HEK293 (cell line): ENCODE data around the gene HOXD9.

ENCODE experiments used
- EGR2 ChIP-seq: fragments of 450-650 bp; formaldehyde crosslinking; IDR thresholded peaks from 2 replicates; pipeline ENCODE4 v1.5.1; 2016; ENCODE audit warnings: low read depth, missing biosample characterization, missing genetic modification characterization
- OSR2 ChIP-seq: fragments of 450-650 bp; formaldehyde crosslinking; IDR thresholded peaks from 2 replicates; pipeline ENCODE4 v1.5.1; 2016; ENCODE audit warnings: missing biosample characterization, missing genetic modification characterization
- TRIM28 ChIP-seq: IDR thresholded peaks from 2 replicates; pipeline ENCODE4 v1.6.1; 2011; ENCODE audit warnings: low read length, control low read depth, borderline replicate concordance
- WT1 ChIP-seq: fragments of 450-650 bp; formaldehyde crosslinking; IDR thresholded peaks from 2 replicates; pipeline ENCODE4 v1.5.1; 2016; ENCODE audit warnings: missing biosample characterization, missing genetic modification characterization
- YY2 ChIP-seq: fragments of 450-650 bp; formaldehyde crosslinking; IDR thresholded peaks from 2 replicates; pipeline ENCODE4 v1.5.1; 2016; ENCODE audit warnings: missing biosample characterization, missing genetic modification characterization
- ZBTB8A ChIP-seq: fragments of 450-650 bp; formaldehyde crosslinking; IDR thresholded peaks from 2 replicates; pipeline ENCODE4 v1.5.1; 2016; ENCODE audit warnings: missing biosample characterization, missing genetic modification characterization
- ZFP41 ChIP-seq: fragments of 450-650 bp; formaldehyde crosslinking; IDR thresholded peaks from 2 replicates; pipeline ENCODE4 v1.5.1; 2016; ENCODE audit warnings: missing biosample characterization, missing genetic modification characterization, borderline replicate concordance
- ZNF121 ChIP-seq: fragments of 450-650 bp; formaldehyde crosslinking; IDR thresholded peaks from 2 replicates; pipeline ENCODE4 v1.5.1; 2016; ENCODE audit warnings: missing biosample characterization, missing genetic modification characterization
- ZNF155 ChIP-seq: fragments of 450-650 bp; formaldehyde crosslinking; IDR thresholded peaks from 2 replicates; pipeline ENCODE4 v1.5.1; 2016; ENCODE audit warnings: missing biosample characterization, missing genetic modification characterization
- ZNF184 ChIP-seq: fragments of 450-650 bp; IDR thresholded peaks from 2 replicates; pipeline ENCODE4 v1.5.1; 2018; ENCODE audit warnings: missing biosample characterization, mild to moderate bottlenecking, missing genetic modification characterization
- ZNF280C ChIP-seq: fragments of 450-650 bp; formaldehyde crosslinking; IDR thresholded peaks from 2 replicates; pipeline ENCODE4 v1.5.1; 2016; ENCODE audit warnings: missing biosample characterization, missing genetic modification characterization
- ZNF391 ChIP-seq: fragments of 450-650 bp; formaldehyde crosslinking; IDR thresholded peaks from 2 replicates; pipeline ENCODE4 v1.5.1; 2016; ENCODE audit warnings: low read depth, missing biosample characterization, missing genetic modification characterization, borderline replicate concordance
- ZNF423 ChIP-seq: fragments of 450-650 bp; formaldehyde crosslinking; IDR thresholded peaks from 2 replicates; pipeline ENCODE4 v1.5.1; 2016; ENCODE audit warnings: missing biosample characterization, missing genetic modification characterization
- ZNF449 ChIP-seq: fragments of 450-650 bp; formaldehyde crosslinking; IDR thresholded peaks from 2 replicates; pipeline ENCODE4 v1.5.1; 2017; ENCODE audit warnings: missing biosample characterization, mild to moderate bottlenecking, missing genetic modification characterization, moderate library complexity
- ZNF48 ChIP-seq: fragments of 450-650 bp; formaldehyde crosslinking; IDR thresholded peaks from 2 replicates; pipeline ENCODE4 v1.5.1; 2016; ENCODE audit warnings: missing biosample characterization, missing genetic modification characterization
- ZNF544 ChIP-seq: fragments of 450-650 bp; formaldehyde crosslinking; IDR thresholded peaks from 2 replicates; pipeline ENCODE4 v1.5.0; 2017; ENCODE audit warnings: missing biosample characterization, missing genetic modification characterization
- ZNF624 ChIP-seq: fragments of 450-650 bp; formaldehyde crosslinking; IDR thresholded peaks from 2 replicates; pipeline ENCODE4 v1.5.1; 2017; ENCODE audit warnings: missing biosample characterization, missing genetic modification characterization
- ZNF76 ChIP-seq: fragments of 450-650 bp; formaldehyde crosslinking; IDR thresholded peaks from 2 replicates; pipeline ENCODE4; 2016; ENCODE audit warnings: low read depth, missing biosample characterization, missing genetic modification characterization, borderline replicate concordance
- ZNF791 ChIP-seq: fragments of 450-650 bp; formaldehyde crosslinking; IDR thresholded peaks from 2 replicates; pipeline ENCODE4 v1.5.1; 2016; ENCODE audit warnings: missing biosample characterization, missing genetic modification characterization
- ZSCAN5A ChIP-seq: fragments of 450-650 bp; formaldehyde crosslinking; IDR thresholded peaks from 2 replicates; pipeline ENCODE4 v1.5.1; 2016; ENCODE audit warnings: missing biosample characterization, missing genetic modification characterization
- TF ChIP-seq, protein P1 (sequence below): IDR thresholded peaks from 2 replicates; pipeline ENCODE4 v1.6.1; 2011; ENCODE audit warnings: mild to moderate bottlenecking, low read depth, low read length, borderline replicate concordance
- TF ChIP-seq, protein P2 (sequence below): fragments of 450-650 bp; formaldehyde crosslinking; optimal IDR thresholded peaks from 2 replicates; pipeline ENCODE3; 2016; ENCODE audit warnings: missing biosample characterization, mild to moderate bottlenecking, missing genetic modification characterization

Gene HOXD9

GRCh38 chr2:176106581-176107539, 15.7 kb upstream of the HOXD9 start, which contains the start of gene HOXD11 (continued):
- TF ChIP-seq OSR2 (tag by site-specific recombination) = peak; percentile 92
- TF ChIP-seq ZNF76 (tag by site-specific recombination) = no peak
- 0 out of 2 replicates have a peak, but pooled peaks have one; percentile 29 for TF ChIP-seq ZNF184 (tag by site-specific recombination)
- no peak for TF ChIP-seq ZNF791
- no peak for TF ChIP-seq YY2 (tag by site-specific recombination)
- TF ChIP-seq ZNF280C (tag by site-specific recombination) = no peak
- TF ChIP-seq ZNF423 = peak; percentile 75
- peak; percentile 47 for TF ChIP-seq EGR2 (tag by site-specific recombination)
- no peak for TF ChIP-seq ZNF48
- peak; percentile 95 for TF ChIP-seq ZBTB8A (tag by site-specific recombination)
- no peak for TF ChIP-seq ZNF121 (tag by site-specific recombination)
- TF ChIP-seq, protein P1, sequence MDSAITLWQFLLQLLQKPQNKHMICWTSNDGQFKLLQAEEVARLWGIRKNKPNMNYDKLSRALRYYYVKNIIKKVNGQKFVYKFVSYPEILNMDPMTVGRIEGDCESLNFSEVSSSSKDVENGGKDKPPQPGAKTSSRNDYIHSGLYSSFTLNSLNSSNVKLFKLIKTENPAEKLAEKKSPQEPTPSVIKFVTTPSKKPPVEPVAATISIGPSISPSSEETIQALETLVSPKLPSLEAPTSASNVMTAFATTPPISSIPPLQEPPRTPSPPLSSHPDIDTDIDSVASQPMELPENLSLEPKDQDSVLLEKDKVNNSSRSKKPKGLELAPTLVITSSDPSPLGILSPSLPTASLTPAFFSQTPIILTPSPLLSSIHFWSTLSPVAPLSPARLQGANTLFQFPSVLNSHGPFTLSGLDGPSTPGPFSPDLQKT = no peak
- no peak for TF ChIP-seq ZNF624
- TF ChIP-seq ZNF449 (tag by site-specific recombination) = peak; percentile 56; the same call in 1 of the 2 replicates
- no peak for TF ChIP-seq ZSCAN5A (tag by site-specific recombination)
- peak; percentile 45; the same call in 1 of the 2 replicates for TF ChIP-seq ZNF391 (tag by site-specific recombination)
- no peak for TF ChIP-seq ZNF155
- no peak for TF ChIP-seq TRIM28
- no peak for TF ChIP-seq ZFP41 (tag by site-specific recombination)
- TF ChIP-seq WT1 (tag by site-specific recombination) = peak; percentile 38; the same call in 1 of the 2 replicates
- no peak for TF ChIP-seq ZNF544 (tag by site-specific recombination)
- TF ChIP-seq, protein P2, sequence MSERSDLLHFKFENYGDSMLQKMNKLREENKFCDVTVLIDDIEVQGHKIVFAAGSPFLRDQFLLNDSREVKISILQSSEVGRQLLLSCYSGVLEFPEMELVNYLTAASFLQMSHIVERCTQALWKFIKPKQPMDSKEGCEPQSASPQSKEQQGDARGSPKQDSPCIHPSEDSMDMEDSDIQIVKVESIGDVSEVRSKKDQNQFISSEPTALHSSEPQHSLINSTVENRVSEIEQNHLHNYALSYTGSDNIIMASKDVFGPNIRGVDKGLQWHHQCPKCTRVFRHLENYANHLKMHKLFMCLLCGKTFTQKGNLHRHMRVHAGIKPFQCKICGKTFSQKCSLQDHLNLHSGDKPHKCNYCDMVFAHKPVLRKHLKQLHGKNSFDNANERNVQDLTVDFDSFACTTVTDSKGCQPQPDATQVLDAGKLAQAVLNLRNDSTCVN (tag by site-specific recombination) = peak; percentile 88
